Measurements from ENCODE around the gene LIN9.

DNA sequence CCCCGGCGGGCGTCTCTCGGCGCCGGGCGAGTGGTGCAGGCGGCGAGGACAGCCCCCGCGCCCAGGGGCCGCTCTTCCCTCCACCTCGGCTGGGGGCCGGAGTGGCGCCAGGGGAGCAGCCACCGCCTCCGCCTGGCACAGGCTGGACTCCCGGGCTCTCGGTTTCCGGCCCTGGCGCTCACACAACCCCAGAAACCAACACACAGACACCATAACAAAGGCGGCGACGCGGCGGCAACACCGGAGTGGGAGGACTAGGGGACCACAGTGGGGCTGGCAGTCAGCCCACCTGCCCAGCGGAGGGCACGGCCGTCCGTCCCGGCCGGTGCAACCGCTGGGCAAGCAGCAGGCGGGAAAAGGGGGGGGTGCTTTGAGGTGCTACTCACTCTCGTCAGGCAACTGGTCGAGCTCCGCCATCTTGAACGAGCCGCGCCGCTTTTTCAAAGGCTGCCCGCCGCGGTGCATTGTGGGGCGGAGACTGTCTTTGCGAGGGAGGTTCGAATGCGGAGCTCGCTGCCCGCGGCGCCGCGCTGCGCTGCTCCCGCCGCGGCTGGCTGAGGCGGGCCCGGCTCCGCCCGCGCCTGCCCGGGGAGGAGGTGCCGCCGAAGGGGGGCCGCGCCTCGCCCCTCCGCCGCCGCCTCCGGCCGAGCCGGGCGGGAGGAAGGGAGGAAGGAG lies at the start of gene LIN9:
- TF ChIP-seq FOXK2 (IDR thresholded peaks at IDR 0.05), result no peak
- TF ChIP-seq TARDBP (IDR thresholded peaks at IDR 0.05), result no peak
- TF ChIP-seq BHLHE40 (IDR thresholded peaks at IDR 0.05; ENCODE audit: borderline replicate concordance), result no peak

Measured in HEK293T (cell line).